Right atrium auricular region (tissue), 2 donors: Measurements from ENCODE around the gene AGPAT3. TPM values are rescaled to one million over a fixed set of nuclear protein-coding genes. Genes with fewer than 3 reads are reported as not detected.

Experiments
- DNase-seq: peaks from one replicate; pipeline ENCODE4 v3.0.0-alpha.2; 2019; ENCODE audit warnings: low spot score
- H3K27ac ChIP-seq, 2 donors: fragments of 200-600 bp; sonication (generic); 1 replicate in 1 of 2; 2 replicates in 1 of 2; pipeline ENCODE4 v1.5.1; 2016 to 2019
- H3K27me3 ChIP-seq, 2 donors: fragments of 200-600 bp; sonication (generic); one replicate each; pipeline versions ENCODE4 v1.5.1 to v1.6.0; 2017 to 2019
- H3K36me3 ChIP-seq: fragments of 200-600 bp; sonication (generic); one replicate; pipeline ENCODE4 v1.5.1; 2016
- H3K4me1 ChIP-seq, 2 donors: fragments of 200-600 bp; sonication (generic); one replicate each; pipeline versions ENCODE4 v1.5.1 to v1.6.0; 2017 to 2019
- H3K4me3 ChIP-seq, 2 donors: fragments of 200-600 bp; sonication (generic); 1 replicate in 1 of 2; 2 replicates in 1 of 2; pipeline ENCODE4 v1.5.1; 2017 to 2019; ENCODE audit warnings: mild to moderate bottlenecking in 1 of 2, moderate library complexity in 1 of 2
- H3K9me3 ChIP-seq, 2 donors: fragments of 200-600 bp; sonication (generic); one replicate each; pipeline ENCODE4 v1.5.1; 2019
- total RNA-seq, 2 donors: library from RNA; depleted of rRNA; stranded (reverse); fragments of >200 nt; gene quantifications; one replicate each; pipeline ENCODE4 v1.1.0, GENCODE V29; 2016
- TF ChIP-seq, protein P1 (sequence below), 2 donors: fragments of 200-600 bp; sonication (generic); IDR thresholded peaks; one replicate each; pipeline ENCODE4 v1.5.1; 2019; ENCODE audit warnings: antibody characterized with exemption in 2 of 2

Gene AGPAT3
- total RNA-seq, 2 donors from 2014 or later, result 41.3 to 42.5 TPM

DNA sequence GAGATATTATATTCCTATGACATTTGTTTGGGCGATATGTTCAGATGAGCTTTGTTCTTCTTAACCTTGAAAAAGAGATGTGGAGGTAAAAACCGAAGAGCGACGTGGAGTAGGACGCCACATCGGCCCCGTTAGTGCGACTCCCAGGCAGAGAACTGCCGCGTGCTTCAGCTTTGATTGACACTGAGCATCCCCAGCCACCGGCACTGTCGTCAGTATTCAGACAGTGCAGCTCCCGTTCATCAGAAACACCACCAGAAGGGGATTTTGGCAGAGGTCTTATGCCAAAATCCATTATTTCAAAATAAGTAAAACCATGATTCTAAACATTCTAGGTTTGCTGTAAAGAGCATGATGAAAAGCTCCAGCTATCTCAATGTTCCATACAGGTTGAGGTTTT is 66.5 kb downstream of the AGPAT3 start:
- H3K27me3 ChIP-seq, result no peaks in the 10 kb centered on the region
- H3K4me1 ChIP-seq, result peaks cover 0 to 52% of the 10 kb centered on the region in 2 donors
- peak overlapping the region; percentile 88 to 89 for H3K27ac ChIP-seq
- TF ChIP-seq, protein P1, sequence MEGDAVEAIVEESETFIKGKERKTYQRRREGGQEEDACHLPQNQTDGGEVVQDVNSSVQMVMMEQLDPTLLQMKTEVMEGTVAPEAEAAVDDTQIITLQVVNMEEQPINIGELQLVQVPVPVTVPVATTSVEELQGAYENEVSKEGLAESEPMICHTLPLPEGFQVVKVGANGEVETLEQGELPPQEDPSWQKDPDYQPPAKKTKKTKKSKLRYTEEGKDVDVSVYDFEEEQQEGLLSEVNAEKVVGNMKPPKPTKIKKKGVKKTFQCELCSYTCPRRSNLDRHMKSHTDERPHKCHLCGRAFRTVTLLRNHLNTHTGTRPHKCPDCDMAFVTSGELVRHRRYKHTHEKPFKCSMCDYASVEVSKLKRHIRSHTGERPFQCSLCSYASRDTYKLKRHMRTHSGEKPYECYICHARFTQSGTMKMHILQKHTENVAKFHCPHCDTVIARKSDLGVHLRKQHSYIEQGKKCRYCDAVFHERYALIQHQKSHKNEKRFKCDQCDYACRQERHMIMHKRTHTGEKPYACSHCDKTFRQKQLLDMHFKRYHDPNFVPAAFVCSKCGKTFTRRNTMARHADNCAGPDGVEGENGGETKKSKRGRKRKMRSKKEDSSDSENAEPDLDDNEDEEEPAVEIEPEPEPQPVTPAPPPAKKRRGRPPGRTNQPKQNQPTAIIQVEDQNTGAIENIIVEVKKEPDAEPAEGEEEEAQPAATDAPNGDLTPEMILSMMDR (IDR thresholded peaks at IDR 0.05), result no peak
- no peak for DNase-seq
- H3K4me3 ChIP-seq, result no peak overlapping the region
- H3K36me3 ChIP-seq, result no peaks in the 10 kb centered on the region
- no peaks in the 10 kb centered on the region for H3K9me3 ChIP-seq

DNA sequence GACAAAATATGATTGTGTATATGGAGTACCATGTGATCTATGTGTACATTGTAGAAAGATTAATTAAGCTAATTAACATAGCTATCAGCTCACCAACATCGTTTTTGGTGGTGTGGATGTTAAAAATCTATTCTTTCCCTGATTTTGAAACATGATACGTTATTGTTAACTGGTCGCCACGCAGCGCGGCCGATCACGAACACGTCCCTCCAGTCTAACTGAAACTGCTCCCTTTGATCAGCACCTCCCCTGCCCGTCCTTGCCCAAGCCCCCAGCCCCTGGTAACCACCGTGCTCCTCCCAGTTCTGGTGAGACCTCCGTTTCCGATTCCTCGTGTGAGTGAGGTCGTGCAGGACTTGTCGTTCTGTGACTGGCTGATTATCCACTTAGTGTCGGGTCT is 67.0 kb downstream of the AGPAT3 start:
- H3K4me3 ChIP-seq, result no peak overlapping the region
- H3K4me1 ChIP-seq, result peaks cover 0 to 56% of the 10 kb centered on the region in 2 donors
- H3K27ac ChIP-seq, result peak overlapping the region in 1 of 2 donors; percentile 88
- TF ChIP-seq, protein P1 (IDR thresholded peaks at IDR 0.05), result no peak
- H3K36me3 ChIP-seq, result no peaks in the 10 kb centered on the region
- H3K9me3 ChIP-seq, result no peaks in the 10 kb centered on the region
- H3K27me3 ChIP-seq, result no peaks in the 10 kb centered on the region
- no peak for DNase-seq

DNA sequence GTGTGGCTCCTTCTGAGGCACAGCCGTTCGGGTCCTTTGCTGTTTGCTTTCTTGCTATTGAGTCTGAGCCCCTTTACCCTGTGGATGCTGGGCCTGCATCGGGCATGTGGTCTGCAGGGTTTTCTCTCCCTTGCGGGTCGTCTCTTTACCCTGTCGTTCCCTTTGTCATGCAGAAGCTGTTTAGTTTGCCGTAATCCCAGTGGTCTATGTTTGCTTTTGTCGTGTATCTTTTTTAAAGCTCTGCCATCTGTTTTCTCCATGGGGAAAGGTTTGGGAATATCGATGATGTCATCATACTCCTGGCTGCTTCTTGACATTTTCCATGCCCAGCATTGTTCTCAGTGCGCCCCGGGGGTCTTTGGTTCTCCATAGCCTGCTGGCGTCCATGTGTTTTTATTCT is 68.2 kb downstream of the AGPAT3 start:
- Histone ChIP-seq H3K4me1 (peaks cover 0 to 45% of the 10 kb centered on the region in 2 donors), H3K4me3 (no peak overlapping the region), H3K9me3 (no peaks in the 10 kb centered on the region), H3K36me3 (no peaks in the 10 kb centered on the region), H3K27me3 (no peaks in the 10 kb centered on the region), H3K27ac (peak overlapping the region in 1 of 2 donors; percentile 38)
- TF ChIP-seq, protein P1 (IDR thresholded peaks at IDR 0.05), result no peak
- DNase-seq, result no peak

DNA sequence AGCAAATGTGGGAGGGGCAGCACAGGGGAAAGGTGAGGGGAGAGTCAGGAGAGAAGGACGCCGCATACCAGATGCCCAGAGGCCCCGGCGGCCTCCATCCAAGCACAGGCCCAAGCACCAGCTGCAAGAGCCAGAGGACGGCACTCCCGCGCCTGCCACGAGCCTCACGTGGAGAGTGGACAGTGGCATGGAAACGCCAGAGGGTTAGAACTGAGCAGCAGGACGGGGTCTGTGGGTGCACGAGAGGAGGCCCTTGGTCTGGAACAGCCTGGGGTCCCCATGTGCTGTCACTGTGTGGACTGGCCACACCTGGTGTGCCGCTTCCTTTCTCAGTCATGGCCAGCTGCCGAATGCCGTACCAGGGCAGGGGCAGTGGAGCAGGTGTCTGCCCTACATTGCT is 68.7 kb downstream of the AGPAT3 start:
- TF ChIP-seq, protein P1 (IDR thresholded peaks at IDR 0.05), result no peak
- Histone ChIP-seq H3K4me1 (peaks cover 0 to 43% of the 10 kb centered on the region in 2 donors), H3K9me3 (no peaks in the 10 kb centered on the region), H3K36me3 (no peaks in the 10 kb centered on the region), H3K27me3 (no peaks in the 10 kb centered on the region), H3K4me3 (no peak overlapping the region), H3K27ac (peak overlapping the region in 1 of 2 donors; percentile 38)
- no peak for DNase-seq

DNA sequence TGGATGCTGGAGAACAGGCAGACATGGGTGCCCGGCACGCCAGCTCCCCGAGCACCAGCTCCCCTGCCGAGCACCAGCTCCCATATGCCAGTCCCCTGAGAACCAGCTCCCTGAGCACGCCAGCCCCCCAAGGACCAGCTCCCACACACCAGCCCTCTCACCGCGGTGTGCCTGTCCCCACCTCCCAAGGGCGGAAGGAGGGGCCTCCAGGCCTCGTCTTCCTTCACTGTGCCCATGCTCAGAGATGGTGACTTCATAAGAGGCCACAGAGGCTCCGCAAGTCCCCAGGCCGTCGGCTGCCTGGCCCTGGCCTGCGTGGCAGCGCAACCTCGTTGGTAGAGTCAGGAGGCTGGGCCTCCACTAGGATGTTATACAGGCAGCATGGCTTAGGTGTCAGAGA is 69.1 kb downstream of the AGPAT3 start:
- H3K27ac ChIP-seq, result peak overlapping the region in 1 of 2 donors; percentile 38
- no peaks in the 10 kb centered on the region for H3K27me3 ChIP-seq
- H3K4me1 ChIP-seq, result peaks cover 0 to 44% of the 10 kb centered on the region in 2 donors
- H3K36me3 ChIP-seq, result no peaks in the 10 kb centered on the region
- no peak overlapping the region for H3K4me3 ChIP-seq
- H3K9me3 ChIP-seq, result no peaks in the 10 kb centered on the region
- TF ChIP-seq, protein P1 (IDR thresholded peaks at IDR 0.05), result no peak
- DNase-seq, result no peak
